GM13976 (cell line): Measurements from ENCODE around the gene HSPBP1.

Source experiments
- DNase-seq: peaks from one replicate; pipeline ENCODE4 v3.0.0; 2012; ENCODE audit warnings: low spot score
- in situ Hi-C: fragments of 300-500 bp; cut with MboI; formaldehyde crosslinking; loops from one replicate; pipeline ENCODE4 v1.12.0; 2022; ENCODE audit warnings: low sequenced_read_pairs, mixed read lengths, inconsistent platforms; ENCODE audit not compliant: unreplicated experiment
- TF ChIP-seq, protein P1 (sequence below): IDR thresholded peaks from 2 replicates; pipeline ENCODE4 v1.5.1; 2012; ENCODE audit warnings: borderline replicate concordance, mild to moderate bottlenecking; ENCODE audit not compliant: insufficient read depth; ENCODE audit errors: extremely low read depth, missing control alignments, control extremely low read depth

Gene HSPBP1

DNA sequence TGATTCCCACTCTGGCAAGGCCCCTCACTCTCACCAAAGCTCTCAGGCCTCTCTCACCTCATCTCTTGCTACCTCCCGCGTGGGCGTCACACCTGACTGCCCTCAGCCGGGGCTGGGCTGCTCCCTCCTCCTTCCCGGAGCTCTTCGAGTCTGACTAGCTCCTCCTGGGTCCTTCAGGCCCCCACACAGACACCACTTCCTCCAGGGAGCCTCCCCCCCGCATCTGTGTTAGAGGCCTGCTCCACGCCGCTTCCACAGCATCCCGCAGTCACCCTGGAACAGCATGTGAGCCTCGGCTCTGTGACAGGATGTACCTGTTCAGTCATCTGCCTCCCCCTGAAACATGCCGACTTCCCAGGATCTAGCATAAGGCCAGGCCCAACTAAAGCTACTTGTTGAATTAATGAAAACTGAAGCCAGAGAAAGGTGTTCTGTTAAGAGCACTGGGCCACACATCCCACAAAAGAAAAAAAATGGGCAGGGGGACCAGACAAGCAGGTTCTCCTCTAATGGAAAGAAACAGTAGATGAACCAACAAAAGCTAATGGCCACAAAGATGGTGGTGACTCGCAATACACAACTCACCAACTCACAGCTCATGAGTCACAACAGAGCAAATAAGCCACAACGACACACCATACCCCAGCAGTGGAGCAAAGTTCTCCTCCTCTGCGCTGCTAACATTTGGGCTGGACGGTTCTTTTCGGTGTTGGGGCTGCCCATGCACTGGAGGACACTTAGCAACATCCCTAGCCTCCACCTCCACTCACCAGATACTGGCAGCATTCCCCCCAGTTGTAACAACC lies 24.1 kb downstream of the HSPBP1 start:
- TF ChIP-seq, protein P1, sequence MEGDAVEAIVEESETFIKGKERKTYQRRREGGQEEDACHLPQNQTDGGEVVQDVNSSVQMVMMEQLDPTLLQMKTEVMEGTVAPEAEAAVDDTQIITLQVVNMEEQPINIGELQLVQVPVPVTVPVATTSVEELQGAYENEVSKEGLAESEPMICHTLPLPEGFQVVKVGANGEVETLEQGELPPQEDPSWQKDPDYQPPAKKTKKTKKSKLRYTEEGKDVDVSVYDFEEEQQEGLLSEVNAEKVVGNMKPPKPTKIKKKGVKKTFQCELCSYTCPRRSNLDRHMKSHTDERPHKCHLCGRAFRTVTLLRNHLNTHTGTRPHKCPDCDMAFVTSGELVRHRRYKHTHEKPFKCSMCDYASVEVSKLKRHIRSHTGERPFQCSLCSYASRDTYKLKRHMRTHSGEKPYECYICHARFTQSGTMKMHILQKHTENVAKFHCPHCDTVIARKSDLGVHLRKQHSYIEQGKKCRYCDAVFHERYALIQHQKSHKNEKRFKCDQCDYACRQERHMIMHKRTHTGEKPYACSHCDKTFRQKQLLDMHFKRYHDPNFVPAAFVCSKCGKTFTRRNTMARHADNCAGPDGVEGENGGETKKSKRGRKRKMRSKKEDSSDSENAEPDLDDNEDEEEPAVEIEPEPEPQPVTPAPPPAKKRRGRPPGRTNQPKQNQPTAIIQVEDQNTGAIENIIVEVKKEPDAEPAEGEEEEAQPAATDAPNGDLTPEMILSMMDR, result no peak
- in situ Hi-C loops, result no loop called here
- peak; percentile 65 for DNase-seq

GRCh38 chr19:55254625-55254977 lies 25.3 kb downstream of the HSPBP1 start:
- in situ Hi-C loops, result no loop called here
- DNase-seq, result no peak
- TF ChIP-seq, protein P1, result no peak

DNA sequence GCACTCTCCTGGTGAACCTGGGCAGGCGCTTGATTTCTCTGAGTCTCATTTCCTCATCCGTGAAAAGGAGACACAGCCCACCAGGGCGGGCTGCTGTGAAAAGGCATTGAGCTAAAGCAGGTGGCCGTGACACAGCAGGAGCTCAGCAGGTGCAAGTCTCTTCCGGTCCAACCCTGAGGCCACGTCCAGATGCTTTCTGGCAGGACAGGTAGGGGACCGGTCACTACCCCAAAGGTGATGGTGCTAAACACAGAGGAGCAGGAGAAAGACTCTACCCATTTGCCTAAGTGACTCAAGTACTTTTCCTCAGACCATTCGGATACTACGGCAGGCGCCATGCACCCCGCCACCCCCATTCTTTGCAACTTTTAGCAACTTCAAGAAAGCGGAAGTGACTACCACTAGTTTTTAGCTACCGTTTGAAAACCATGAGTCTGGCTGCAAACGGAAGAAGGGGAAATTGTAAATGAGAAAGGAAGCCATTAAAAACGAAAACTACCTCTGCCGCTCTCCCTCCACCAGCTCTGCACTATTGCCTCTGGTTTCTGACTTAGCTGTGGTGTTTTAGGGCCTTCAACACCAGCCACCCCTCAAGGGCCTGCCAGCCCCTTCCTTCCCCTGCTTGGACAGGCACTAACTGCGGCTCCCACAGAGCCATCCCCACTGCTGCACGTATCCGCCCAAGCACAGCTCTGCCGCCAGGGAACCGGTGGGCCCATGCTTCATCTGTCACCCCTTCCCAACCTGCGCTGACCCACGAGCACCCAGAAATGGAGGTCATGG lies 25.9 kb downstream of the HSPBP1 start:
- in situ Hi-C loops, result no loop called here
- TF ChIP-seq, protein P1, result no peak
- DNase-seq, result peak; percentile 84

GRCh38 chr19:55252760-55253663 lies 26.9 kb downstream of the HSPBP1 start:
- no peak for DNase-seq
- in situ Hi-C loops, result no loop called here
- TF ChIP-seq, protein P1, result no peak

- TF ChIP-seq, protein P1, result no peak
- peak; percentile 66 for DNase-seq
- in situ Hi-C loops, result no loop called here
Measured at GRCh38 chr19:55251341-55252081, 28.4 kb downstream of the HSPBP1 start.
